ENCODE measurements around the gene BATF2.

GRCh38 chr11:65040847-65041622 is 44.3 kb upstream of the BATF2 start, which contains the start of gene SAC3D1:
- TF ChIP-seq EP300 (IDR thresholded peaks at IDR 0.05) = peak; percentile 68 to 87
- TF ChIP-seq POLR2A (IDR thresholded peaks at IDR 0.05) = peak in 1 of 2 donors; percentile 61
- no peak for TF ChIP-seq CTCF (IDR thresholded peaks at IDR 0.05)

Measured in tibial nerve (tissue), 4 donors.